ACHN (cell line): ENCODE measurements around the gene GALNTL6.

Experiments used
- DNase-seq: peaks from one replicate; pipeline ENCODE4 v3.0.0-alpha.2; 2015
- in situ Hi-C: cut with HindIII; loops from 2 replicates; pipeline ENCODE4 v1.10.0; 2017; ENCODE audit warnings: low sequenced_read_pairs, low pct_ligation_motif_present, low pct_unique_long_range_greater_than_20kb

The GALNTL6 gene

DNA sequence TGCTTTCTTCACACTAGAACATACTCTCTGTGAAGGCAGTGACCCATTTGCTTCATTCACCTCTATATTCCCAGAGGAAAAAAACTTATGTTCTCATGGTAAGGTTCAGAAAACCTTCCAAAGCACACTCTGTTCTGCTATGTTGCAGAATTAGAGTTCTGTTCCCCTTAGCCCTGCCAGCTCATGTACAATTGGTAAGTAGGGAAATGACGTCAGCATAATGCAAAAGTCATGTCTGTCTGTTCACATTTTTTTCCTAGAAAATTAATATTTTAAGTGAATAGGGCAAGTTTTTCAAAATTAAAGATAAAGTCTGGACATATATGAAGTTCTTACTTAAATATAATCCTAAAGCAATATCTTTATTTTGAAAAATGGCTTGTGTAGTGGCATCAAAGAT lies 443.6 kb downstream of the GALNTL6 start:
- in situ Hi-C loops: no loop called here
- no peak for DNase-seq

DNA sequence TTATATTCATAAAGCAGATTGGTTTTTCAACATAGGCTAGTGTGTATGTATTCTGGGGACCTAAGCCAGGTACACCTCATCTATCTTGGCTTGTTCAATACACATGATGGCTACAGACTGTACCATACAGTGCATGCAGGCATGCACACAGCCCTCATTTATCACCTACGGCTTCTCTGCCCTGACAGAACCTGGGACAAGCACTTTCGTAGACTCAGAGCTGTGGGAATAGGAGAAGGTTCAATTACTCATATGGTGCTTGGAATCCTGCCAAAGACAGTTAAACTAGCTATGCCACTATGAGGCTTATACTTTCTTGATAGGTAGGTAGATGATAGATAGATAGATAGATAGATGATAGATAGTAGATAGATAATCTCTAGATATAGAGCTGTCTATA lies 457.2 kb downstream of the GALNTL6 start:
- no peak for DNase-seq

GRCh38 chr4:172287117-172287516 lies 473.9 kb downstream of the GALNTL6 start:
- no peak for DNase-seq
- in situ Hi-C loops: no loop called here

More for the DNA sequence above, 457.2 kb downstream of the GALNTL6 start:
- in situ Hi-C loops: no loop called here

- DNase-seq: no peak
- in situ Hi-C loops: no loop called here
Measured at GRCh38 chr4:172305698-172306097, 492.5 kb downstream of the GALNTL6 start.

DNA sequence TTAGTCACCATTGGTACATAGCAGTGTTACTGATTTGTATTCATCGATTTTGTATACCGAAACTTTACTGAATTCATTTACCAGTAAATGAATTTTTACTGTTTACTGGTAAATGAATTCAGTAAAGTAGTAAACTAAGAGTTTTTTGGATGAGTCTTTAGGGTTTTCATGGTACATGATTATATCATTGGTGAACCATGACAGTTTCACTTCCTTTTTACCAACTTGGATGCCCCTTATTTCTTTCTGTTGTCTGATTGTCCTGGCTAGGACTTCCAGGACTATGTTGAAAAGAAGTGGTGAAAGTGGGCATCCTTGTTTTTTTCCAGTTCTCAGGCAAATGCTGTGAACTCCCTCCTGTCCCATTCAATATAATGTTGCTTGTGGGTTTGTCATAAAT lies 494.9 kb downstream of the GALNTL6 start:
- in situ Hi-C loops: no loop called here
- no peak for DNase-seq

- in situ Hi-C loops: no loop called here
- DNase-seq: no peak
Measured at GRCh38 chr4:172311682-172312081, 498.5 kb downstream of the GALNTL6 start.

- in situ Hi-C loops: no loop called here
- DNase-seq: no peak
Measured at GRCh38 chr4:172323288-172323687, 510.1 kb downstream of the GALNTL6 start.

DNA sequence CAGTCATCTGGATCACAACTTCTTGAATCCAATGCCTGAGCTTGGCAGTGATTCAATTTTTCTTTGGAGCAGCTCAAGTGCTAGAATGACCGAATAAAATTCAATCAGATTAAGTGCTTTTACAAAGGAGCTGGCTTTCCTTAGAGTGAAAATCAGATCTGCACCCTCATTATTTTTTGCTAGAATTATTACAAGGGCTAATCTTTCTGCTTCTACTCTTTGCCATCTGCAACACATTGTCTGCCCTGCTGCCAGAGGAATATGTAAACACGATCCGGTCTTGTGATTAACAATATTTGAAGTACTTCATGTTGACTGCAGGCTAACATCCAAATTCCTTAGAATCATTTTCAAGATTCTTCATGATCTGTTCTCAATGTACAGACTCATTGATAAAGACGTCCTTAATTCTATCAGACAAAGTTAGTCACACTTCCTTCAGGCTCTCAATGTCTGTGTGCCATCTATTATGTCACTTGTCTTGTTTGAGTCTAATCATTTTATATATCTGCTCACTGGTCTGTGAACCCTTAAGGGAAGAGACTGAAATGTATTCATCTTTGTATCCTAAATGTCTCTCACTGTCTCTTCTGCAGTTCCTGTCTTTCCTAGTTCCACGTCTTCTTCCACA lies 531.2 kb downstream of the GALNTL6 start:
- in situ Hi-C loops: no loop called here
- no peak for DNase-seq

DNA sequence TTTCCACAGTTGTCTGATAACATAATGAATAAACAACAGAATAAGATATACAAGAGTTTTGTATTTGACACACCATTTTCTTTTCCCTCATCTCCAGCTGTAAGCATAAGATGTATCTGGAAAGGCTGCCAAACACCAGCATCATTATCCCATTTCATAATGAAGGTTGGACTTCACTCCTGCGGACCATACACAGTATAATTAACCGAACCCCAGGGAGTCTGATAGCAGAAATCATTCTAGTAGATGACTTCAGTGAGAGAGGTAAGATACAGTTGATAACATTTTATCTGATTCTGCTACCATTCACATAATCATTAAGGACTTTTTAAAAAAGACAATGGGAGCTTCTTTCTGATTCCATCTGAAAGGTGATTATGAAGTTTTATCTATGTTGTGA lies 535.2 kb downstream of the GALNTL6 start:
- no peak for DNase-seq
- in situ Hi-C loops: no loop called here

DNA sequence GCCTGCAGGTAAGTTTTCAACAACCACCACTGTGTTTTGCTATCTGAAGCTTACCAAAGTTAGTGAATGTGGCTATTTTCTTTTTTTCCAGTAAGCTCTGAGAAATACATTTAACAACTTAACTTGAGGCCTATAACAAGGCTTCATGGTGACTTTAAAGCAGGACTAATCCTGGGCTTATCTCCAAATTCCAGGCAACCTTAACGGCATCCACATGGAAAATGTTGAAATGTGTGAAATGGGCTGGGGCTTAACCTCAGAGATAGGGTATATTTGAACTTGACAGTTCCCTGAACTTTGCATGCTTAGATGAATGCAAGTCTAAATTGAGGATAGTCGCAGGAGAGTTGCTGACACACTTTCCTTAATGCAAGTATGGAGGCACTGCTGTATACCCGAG lies 539.2 kb downstream of the GALNTL6 start:
- no peak for DNase-seq
- in situ Hi-C loops: no loop called here

GRCh38 chr4:172356016-172356415 lies 542.8 kb downstream of the GALNTL6 start:
- no peak for DNase-seq
- in situ Hi-C loops: no loop called here

GRCh38 chr4:172357006-172357540 lies 543.9 kb downstream of the GALNTL6 start:
- in situ Hi-C loops: no loop called here
- DNase-seq: no peak

- in situ Hi-C loops: no loop called here
- DNase-seq: no peak
Measured at GRCh38 chr4:172362569-172362968, 549.4 kb downstream of the GALNTL6 start.

- DNase-seq: no peak
- in situ Hi-C loops: no loop called here
Measured at GRCh38 chr4:172369471-172369959, 556.3 kb downstream of the GALNTL6 start.

- in situ Hi-C loops: no loop called here
- DNase-seq: no peak
Measured at GRCh38 chr4:172377486-172378140, 564.4 kb downstream of the GALNTL6 start.

GRCh38 chr4:172379834-172380233 lies 566.6 kb downstream of the GALNTL6 start:
- no peak for DNase-seq
- in situ Hi-C loops: no loop called here

DNA sequence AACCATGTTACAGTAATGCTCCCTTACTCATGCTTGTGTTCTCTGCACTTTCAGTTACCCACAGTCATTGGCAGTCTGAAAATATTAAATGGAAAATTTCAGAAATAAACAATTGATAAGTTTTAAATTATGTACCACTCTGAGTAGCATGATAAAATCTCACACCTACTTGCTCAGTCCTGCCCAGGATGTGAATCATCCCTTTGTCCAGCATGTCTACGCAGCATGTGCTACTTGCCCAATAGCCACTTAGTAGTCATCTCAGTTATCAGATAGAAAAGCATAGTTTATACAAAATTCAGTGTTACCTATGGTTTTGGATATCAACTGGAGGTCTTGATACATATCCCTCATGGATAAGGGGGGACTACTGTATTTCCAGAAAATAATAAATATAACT lies 577.1 kb downstream of the GALNTL6 start:
- in situ Hi-C loops: no loop called here
- no peak for DNase-seq

DNA sequence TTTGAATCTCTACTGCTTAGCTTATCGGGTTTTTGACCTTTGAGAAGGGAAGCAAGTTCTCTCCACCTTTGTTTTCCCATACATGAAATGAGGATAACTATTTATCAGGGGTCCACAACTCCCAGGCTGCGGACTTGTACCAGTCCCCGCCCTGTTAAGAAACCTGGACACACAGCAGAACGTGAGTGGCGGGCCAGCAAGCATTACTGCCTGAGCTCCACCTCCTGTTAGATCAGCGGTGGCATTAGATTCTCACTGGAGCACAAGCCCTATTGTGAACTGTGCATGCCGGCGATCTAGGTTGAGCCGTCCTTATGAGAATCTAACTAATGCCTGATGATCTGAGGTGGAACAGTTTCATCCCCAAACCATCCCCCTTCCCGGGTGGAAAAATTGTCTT lies 579.5 kb downstream of the GALNTL6 start:
- no peak for DNase-seq
- in situ Hi-C loops: no loop called here

DNA sequence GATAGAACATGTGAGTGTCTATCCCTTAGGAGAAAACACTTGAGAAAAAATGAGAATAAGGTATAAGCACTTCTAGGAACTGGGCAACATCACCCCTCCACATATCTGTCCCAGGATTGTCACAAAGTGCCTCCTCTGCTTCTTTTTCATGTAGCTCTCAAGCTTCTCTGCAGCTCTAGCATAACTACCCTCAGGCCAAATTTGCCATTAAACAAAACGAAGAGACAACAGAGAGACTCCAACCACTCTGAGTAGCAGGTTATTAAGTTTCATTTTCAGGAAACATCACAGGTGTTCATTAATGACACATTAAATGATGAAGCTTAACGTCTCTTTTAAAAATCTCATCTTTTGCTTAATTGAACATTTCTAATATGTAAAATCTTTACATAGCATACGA lies 580.0 kb downstream of the GALNTL6 start:
- in situ Hi-C loops: no loop called here

DNA sequence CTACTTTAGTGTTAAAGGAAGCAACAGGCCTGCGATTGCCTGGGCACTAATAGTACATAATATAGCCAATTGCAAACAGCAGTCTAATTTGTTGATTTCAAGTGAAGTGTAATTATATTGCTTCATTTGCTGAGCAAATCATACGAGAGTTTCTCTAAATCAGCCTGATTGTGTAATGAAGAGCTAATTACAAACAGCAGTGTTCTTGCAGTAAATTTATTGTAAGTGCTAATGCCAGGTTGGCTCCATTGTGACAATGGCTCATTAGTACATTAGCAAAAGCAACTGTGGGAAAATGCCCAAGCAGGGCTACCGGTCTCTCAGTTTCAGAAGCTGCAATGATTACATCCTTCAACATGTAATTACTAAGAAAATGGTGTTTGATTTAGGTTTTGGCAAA lies 591.5 kb downstream of the GALNTL6 start:
- in situ Hi-C loops: no loop called here
- no peak for DNase-seq

More for the DNA sequence above, 580.0 kb downstream of the GALNTL6 start:
- no peak for DNase-seq
